ENCODE results near the gene BICRA. TPM values are rescaled to one million over a fixed set of nuclear protein-coding genes. Genes with fewer than 3 reads are reported as not detected.

BICRA gene
- total RNA-seq, 1 experiment from 2014 or later: 14.4 TPM

DNA sequence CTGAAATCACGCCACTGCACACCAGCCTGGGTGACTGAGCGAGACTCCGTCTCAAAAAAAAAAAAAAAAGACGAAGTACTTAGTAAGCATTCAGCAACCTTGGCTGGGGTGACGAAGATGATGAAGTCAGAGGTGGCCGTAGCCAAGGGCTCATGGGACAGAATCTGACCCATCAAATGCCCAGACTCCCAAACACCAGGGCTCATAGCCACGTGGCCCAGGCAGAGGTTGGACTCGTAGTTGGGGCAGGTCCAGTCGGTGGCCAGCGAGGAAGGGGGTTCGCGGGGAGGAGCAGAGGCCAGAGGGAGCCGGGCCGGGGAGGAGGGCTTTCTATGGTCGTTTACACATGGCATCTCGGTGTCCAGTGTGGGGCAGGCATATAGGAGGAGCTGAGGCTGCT, 52.2 kb downstream of the BICRA start:
- no peak overlapping the region for H2AFZ ChIP-seq
- no peaks in the 10 kb centered on the region for H3K9me2 ChIP-seq (ENCODE audit: insufficient read depth)
- H3F3A ChIP-seq (ENCODE audit: insufficient read depth, low read depth): peaks cover 63% of the 10 kb centered on the region
- POLR2A ChIA-PET (ENCODE audit: unreplicated experiment): no interaction called here
- H4K20me1 ChIP-seq (ENCODE audit: insufficient read depth): no peaks in the 10 kb centered on the region
- peaks cover 65% of the 10 kb centered on the region for H3K4me1 ChIP-seq (replicated peaks; ENCODE audit: insufficient read depth)
- CTCF ChIA-PET: no interaction called here
- no peaks in the 10 kb centered on the region for H3K9me3 ChIP-seq (ENCODE audit: insufficient read depth, low read depth)
- H3K36me3 ChIP-seq (ENCODE audit: low read depth): no peaks in the 10 kb centered on the region
- H3K79me2 ChIP-seq (ENCODE audit: low read depth): peaks cover 51% of the 10 kb centered on the region
- H3K4me2 ChIP-seq: peak overlapping the region; percentile 84; the same call in 1 of the 2 replicates
- intact Hi-C loops (cut with micrococcal nuclease; ENCODE audit: unreplicated experiment): no loop called here
- BruUV-seq (replicated peaks): no TSS peak
- TF ChIP-seq, protein P1, sequence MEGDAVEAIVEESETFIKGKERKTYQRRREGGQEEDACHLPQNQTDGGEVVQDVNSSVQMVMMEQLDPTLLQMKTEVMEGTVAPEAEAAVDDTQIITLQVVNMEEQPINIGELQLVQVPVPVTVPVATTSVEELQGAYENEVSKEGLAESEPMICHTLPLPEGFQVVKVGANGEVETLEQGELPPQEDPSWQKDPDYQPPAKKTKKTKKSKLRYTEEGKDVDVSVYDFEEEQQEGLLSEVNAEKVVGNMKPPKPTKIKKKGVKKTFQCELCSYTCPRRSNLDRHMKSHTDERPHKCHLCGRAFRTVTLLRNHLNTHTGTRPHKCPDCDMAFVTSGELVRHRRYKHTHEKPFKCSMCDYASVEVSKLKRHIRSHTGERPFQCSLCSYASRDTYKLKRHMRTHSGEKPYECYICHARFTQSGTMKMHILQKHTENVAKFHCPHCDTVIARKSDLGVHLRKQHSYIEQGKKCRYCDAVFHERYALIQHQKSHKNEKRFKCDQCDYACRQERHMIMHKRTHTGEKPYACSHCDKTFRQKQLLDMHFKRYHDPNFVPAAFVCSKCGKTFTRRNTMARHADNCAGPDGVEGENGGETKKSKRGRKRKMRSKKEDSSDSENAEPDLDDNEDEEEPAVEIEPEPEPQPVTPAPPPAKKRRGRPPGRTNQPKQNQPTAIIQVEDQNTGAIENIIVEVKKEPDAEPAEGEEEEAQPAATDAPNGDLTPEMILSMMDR (conservative IDR thresholded peaks at IDR 0.05): no peak
- no peak for TF ChIP-seq EZH2 (IDR thresholded peaks at IDR 0.05; ENCODE audit: low read depth)
- H3K4me3 ChIP-seq: no peak overlapping the region
- no peaks in the 10 kb centered on the region for H3K27me3 ChIP-seq (ENCODE audit: insufficient read depth, low read depth)
- DNase-seq: no peak
- peak overlapping the region; percentile 99 for H3K27ac ChIP-seq

DNA sequence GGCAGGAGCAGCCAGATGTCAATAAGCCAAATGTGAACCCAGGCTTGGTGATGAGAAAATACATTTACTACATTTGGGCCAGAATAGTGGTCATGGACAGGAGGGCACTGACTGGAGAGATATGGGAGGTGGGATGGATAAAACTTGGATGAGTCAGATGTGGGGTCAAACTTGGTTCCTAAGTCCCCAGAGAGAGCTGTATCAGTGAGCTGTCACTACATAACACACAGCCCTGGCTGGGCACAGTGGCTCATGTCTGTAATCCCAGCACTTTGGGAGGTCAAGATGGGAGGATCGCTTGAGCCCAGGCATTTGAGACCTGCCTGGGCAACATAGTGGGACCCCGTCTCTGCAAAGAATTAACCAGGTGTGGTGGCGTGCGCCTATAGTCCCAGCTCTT, 52.7 kb downstream of the BICRA start:
- Histone ChIP-seq H3K36me3 (ENCODE audit: low read depth) (no peaks in the 10 kb centered on the region), H3K79me2 (ENCODE audit: low read depth) (peaks cover 55% of the 10 kb centered on the region), H3K4me3 (no peak overlapping the region), H3K9me3 (ENCODE audit: insufficient read depth, low read depth) (no peaks in the 10 kb centered on the region), H3K9me2 (ENCODE audit: insufficient read depth) (no peaks in the 10 kb centered on the region), H3K27me3 (ENCODE audit: insufficient read depth, low read depth) (no peaks in the 10 kb centered on the region), H4K20me1 (ENCODE audit: insufficient read depth) (no peaks in the 10 kb centered on the region), H3K4me1 (replicated peaks; ENCODE audit: insufficient read depth) (peaks cover 69% of the 10 kb centered on the region), H3F3A (ENCODE audit: insufficient read depth, low read depth) (peaks cover 65% of the 10 kb centered on the region), H3K4me2 (peak overlapping the region; percentile 84), H3K27ac (peak overlapping the region; percentile 99), H2AFZ (no peak overlapping the region)
- CTCF ChIA-PET: no interaction called here
- no TSS peak for BruUV-seq (replicated peaks)
- POLR2A ChIA-PET (ENCODE audit: unreplicated experiment): no interaction called here
- intact Hi-C loops (cut with micrococcal nuclease; ENCODE audit: unreplicated experiment): no loop called here
- no peak for DNase-seq
- no peak for TF ChIP-seq EZH2 (IDR thresholded peaks at IDR 0.05; ENCODE audit: low read depth)
- TF ChIP-seq, protein P1 (conservative IDR thresholded peaks at IDR 0.05): no peak

DNA sequence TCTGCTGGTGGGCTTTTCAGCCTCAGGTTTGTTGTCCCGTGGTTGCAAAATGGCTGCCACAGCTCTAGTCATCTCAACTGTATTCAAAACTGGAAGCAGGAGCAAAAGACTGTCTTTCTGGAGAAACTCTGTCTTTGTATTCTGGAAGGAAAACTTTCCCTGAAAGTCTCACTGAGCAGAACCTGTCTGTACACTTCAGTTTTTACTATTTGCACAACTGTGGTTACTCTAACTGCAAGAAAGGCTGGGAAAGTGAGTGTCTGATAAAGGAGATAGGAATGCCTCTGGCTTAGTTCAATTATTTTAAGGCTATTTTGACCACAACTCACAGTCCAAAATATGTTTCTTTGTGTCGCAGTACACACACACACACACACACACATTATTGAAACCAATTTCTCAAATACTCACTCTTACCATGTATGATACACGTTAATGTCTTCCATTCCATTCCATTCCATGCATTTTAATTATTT, 54.5 kb downstream of the BICRA start:
- ChIA-PET POLR2A (ENCODE audit: unreplicated experiment) (interaction anchor here (0.6 to 0.9 kb wide), 4 partner anchors 13 to 438 kb away, joined by 3 to 6 read pairs (median 4); no protein-coding TSS in a partner anchor), CTCF (interaction anchor here (0.6 kb wide), 1 partner anchor 1151 kb away, joined by 4 read pairs; no protein-coding TSS in a partner anchor)
- TF ChIP-seq, protein P1 (conservative IDR thresholded peaks at IDR 0.05): no peak
- no peak for TF ChIP-seq EZH2 (IDR thresholded peaks at IDR 0.05; ENCODE audit: low read depth)
- H3K27me3 ChIP-seq (ENCODE audit: insufficient read depth, low read depth): no peaks in the 10 kb centered on the region
- 0 out of 2 replicates have a peak overlapping the region, but pooled peaks have one; percentile 15 for H2AFZ ChIP-seq
- H3K9me3 ChIP-seq (ENCODE audit: insufficient read depth, low read depth): no peaks in the 10 kb centered on the region
- intact Hi-C loops (cut with micrococcal nuclease; ENCODE audit: unreplicated experiment): loop anchor here (1.0 kb wide), 2 partner anchors 15 to 55 kb away; no protein-coding TSS in a partner anchor
- no TSS peak for BruUV-seq (replicated peaks)
- H3K9me2 ChIP-seq (ENCODE audit: insufficient read depth): no peaks in the 10 kb centered on the region
- H3K4me2 ChIP-seq: peak overlapping the region; percentile 84
- H3K79me2 ChIP-seq (ENCODE audit: low read depth): peaks cover 61% of the 10 kb centered on the region
- H4K20me1 ChIP-seq (ENCODE audit: insufficient read depth): no peaks in the 10 kb centered on the region
- peak overlapping the region; percentile 46 for H3K4me3 ChIP-seq
- peaks cover 82% of the 10 kb centered on the region for H3K4me1 ChIP-seq (replicated peaks; ENCODE audit: insufficient read depth)
- H3F3A ChIP-seq (ENCODE audit: insufficient read depth, low read depth): peaks cover 80% of the 10 kb centered on the region
- H3K27ac ChIP-seq: peak overlapping the region; percentile 99
- peak; percentile 45 to 99 for DNase-seq
- H3K36me3 ChIP-seq (ENCODE audit: low read depth): no peaks in the 10 kb centered on the region
